ENCODE measurements around the gene GOLGA8S. TPM values are rescaled to one million over a fixed set of nuclear protein-coding genes. Genes with fewer than 3 reads are reported as not detected.
A peak's percentile ranks its signal among the peaks of the same experiment; 100 is the strongest.
"Not testable (repeated sequence)": the region's sequence is repeated elsewhere in the genome, so short reads cannot be mapped to it uniquely, and the experiment has no call there.

GOLGA8S gene, protein sequence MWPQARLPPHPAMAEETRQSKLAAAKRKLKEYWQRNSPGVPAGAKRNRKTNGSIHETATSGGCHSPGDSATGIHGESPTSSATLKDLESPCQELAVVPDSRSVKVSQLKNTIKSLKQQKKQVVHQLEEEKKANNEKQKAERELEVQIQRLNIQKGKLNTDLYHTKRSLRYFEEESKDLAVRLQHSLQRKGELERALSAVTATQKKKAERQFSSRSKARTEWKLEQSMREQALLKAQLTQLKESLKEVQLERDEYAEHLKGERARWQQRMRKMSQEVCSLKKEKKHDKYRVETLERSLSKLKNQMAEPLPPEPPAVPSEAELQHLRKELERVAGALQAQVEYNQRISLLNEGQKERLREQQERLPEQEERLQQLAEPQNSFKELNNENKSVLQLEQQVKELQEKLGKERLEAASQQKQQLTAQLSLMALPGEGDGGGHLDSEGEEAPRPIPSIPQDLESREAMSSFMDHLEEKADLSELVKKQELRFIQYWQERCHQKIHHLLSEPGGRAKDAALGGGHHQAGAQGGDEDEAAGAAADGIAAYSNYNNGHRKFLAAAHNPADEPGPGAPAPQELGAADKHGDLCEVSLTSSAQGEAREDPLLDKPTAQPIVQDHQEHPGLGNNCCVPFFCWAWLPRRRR
- total RNA-seq (under 1 TPM; 0.29 to 0.38 TPM), polyA plus RNA-seq (ENCODE audit: insufficient read length in 6 of 6) (1 to 10 TPM in 5 of 6 donors, under 1 TPM in 1; 0.91 to 1.9 (median 1.4) TPM)
- long read RNA-seq, donor 1 = 0 reads
- long read RNA-seq, donor 2 = 0 reads
- long read RNA-seq, donor 3 = 0 reads
- long read RNA-seq, donor 4 = 0 reads
- long read RNA-seq, donor 5 = 0 reads
- long read RNA-seq, donor 6 = 0 reads
- long read RNA-seq, donor 7 = 0 reads
- long read RNA-seq, donor 8 = 0 reads
- long read RNA-seq, donor 9 = 0 reads
- long read RNA-seq, donor 10 = 0 reads
- long read RNA-seq, donor 11 = 0 reads
- long read RNA-seq, donor 12 = 0 reads

- H3K27me3 ChIP-seq; intact Hi-C loops (cut with DNase I); ATAC-seq; DNase-seq; H3K27ac ChIP-seq; H3K4me1 ChIP-seq; H3K4me3 ChIP-seq; H3K36me3 ChIP-seq; H3K9me3 ChIP-seq: not testable (repeated sequence)
These were observed at the start of gene GOLGA8S for GRCh38 chr15:23354448-23354847. Gene GOLGA8S (plus strand): TSS chr15:23354748. CDS start chr15:23354810, 62 bp downstream.

DNA sequence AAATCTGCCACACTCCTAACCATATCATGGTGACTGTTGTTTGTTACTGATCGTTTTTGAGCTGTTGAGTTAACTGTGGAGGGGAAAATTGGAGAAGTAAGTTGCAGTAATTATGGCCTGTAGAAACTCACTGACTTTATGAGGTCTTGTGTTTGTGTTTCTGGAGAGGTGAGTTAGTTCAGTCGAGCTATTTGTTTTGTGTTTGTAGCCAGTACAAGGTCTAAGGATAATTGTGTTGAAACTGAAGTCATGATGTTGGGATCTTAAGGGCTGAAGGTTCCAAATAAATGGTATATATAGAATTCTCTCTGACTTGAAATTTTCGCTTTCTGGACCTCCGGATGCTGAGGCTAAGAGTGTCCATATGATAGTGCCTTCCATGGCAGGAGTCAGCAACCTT, 49.7 kb upstream of the GOLGA8S start:
- ATAC-seq; H3K27ac ChIP-seq; DNase-seq; H3K27me3 ChIP-seq; intact Hi-C loops (cut with DNase I); H3K9me3 ChIP-seq: not testable (repeated sequence)
- Histone ChIP-seq H3K36me3 (peaks cover 10 to 20% of the 10 kb centered on the region in 2 donors), H3K4me1 (peaks cover 11 to 22% of the 10 kb centered on the region in 2 donors), H3K4me3 (peak overlapping the region; percentile 43 to 47)

DNA sequence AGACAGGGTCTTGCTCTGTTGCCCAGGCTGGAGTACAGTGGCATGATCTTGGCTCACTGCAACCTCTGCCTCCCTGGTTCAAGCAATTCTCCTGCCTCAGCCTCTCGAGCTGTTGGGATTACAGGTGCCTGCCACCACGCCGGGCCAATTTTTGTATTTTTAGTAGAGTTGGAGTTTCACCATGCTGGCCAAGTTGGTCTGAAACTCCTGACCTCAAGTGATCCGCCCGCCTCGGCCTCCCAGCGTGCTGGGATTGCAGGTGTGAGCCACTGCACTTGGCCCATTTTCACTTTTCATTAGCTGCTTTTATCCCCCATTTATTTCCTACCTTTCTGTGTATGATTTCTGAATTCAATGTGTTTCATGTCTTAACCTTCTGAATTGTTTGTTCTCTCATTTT, 48.6 kb upstream of the GOLGA8S start:
- ATAC-seq; H3K27ac ChIP-seq; H3K4me3 ChIP-seq; intact Hi-C loops (cut with DNase I); H3K9me3 ChIP-seq; H3K27me3 ChIP-seq: not testable (repeated sequence)
- DNase-seq = peak in 1 of 4 donors; percentile 30
- Histone ChIP-seq H3K4me1 (peaks cover 11 to 22% of the 10 kb centered on the region in 2 donors), H3K36me3 (peaks cover 14 to 31% of the 10 kb centered on the region in 2 donors)

DNA sequence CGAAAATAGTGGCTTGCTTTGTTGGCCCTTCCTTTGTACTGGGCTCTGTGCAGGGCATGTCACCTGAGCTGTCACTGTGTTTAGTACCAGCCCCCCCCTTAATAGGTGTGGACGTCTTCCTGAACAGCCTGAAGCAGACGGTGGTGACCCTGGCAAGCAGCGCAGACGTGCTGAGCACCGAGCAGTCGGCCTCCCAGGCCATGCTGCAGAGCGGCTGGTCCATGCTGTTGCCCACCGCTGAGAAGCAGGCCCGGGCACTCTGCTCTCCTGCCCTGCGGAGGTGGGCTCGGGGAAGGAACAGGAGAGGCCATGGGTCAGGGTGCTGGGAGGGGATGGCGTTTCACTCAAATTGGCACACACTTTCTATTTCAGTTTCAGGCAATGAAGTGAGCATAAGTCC, 43.3 kb upstream of the GOLGA8S start:
- intact Hi-C loops (cut with DNase I); ATAC-seq; H3K27me3 ChIP-seq: not testable (repeated sequence)

DNA sequence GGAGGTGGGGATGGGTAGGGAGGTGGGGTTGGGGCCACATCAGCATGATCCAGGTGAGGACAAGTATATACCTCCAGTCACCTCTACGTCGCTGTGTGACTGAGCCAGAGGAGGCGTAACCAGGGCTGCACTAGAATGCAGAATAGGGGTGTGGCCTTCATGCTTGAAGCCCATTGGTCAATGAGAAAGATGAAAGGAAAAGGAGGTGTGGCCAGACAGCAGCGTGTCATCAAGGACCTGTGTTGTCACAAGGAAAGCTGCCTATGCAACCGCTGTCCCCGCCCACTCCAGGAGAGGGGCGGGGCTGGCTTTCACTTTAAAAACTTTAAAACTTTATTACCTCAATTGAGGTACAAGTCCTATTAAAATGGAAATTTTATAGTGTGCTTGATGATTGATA, 20.5 kb upstream of the GOLGA8S start, which contains the start of gene GOLGA6L26:
Gene GOLGA6L26 (minus strand): TSS at position 101 of the 400 bp plus-strand sequence. CDS start 61 bp downstream, at position 40.
- H3K9me3 ChIP-seq; H3K27me3 ChIP-seq; ATAC-seq; intact Hi-C loops (cut with DNase I); H3K36me3 ChIP-seq; H3K4me1 ChIP-seq; H3K27ac ChIP-seq; H3K4me3 ChIP-seq; DNase-seq: not testable (repeated sequence)

More for the DNA sequence above, 43.3 kb upstream of the GOLGA8S start:
- H3K36me3 ChIP-seq = peaks cover 19 to 39% of the 10 kb centered on the region in 2 donors
- H3K9me3 ChIP-seq, H3K4me3 ChIP-seq, H3K27ac ChIP-seq, H3K4me1 ChIP-seq: not testable (repeated sequence)
- peak in 1 of 4 donors; percentile 29 for DNase-seq

DNA sequence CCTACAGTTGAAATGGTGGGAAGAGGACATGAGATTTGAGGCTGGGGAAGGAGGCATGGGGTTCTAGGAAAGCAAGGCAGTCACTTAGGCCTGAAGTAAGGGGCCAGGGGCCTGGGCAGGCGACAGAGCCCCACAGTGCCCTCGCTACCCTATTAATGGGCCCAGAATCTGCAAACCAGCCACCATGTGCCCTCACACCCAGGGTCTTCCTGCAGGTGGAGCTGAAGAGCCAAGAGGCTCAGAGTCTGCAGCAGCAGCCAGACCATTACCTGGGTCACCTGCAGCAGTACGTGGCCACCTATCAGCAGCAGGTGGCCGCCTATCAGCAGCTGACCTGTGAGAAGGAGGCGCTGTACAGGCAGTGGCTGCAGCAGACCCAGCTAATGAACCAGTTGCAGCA, 8.1 kb downstream of the GOLGA8S start:
- H3K36me3 ChIP-seq; H3K9me3 ChIP-seq; H3K27me3 ChIP-seq; DNase-seq; ATAC-seq; H3K27ac ChIP-seq; H3K4me3 ChIP-seq; H3K4me1 ChIP-seq; intact Hi-C loops (cut with DNase I): not testable (repeated sequence)

- intact Hi-C loops (cut with DNase I); H3K4me1 ChIP-seq; ATAC-seq; H3K27ac ChIP-seq; H3K27me3 ChIP-seq; DNase-seq; H3K36me3 ChIP-seq; H3K4me3 ChIP-seq; H3K9me3 ChIP-seq: not testable (repeated sequence)
These were observed 9.7 kb downstream of the GOLGA8S start for GRCh38 chr15:23364261-23364660.

DNA sequence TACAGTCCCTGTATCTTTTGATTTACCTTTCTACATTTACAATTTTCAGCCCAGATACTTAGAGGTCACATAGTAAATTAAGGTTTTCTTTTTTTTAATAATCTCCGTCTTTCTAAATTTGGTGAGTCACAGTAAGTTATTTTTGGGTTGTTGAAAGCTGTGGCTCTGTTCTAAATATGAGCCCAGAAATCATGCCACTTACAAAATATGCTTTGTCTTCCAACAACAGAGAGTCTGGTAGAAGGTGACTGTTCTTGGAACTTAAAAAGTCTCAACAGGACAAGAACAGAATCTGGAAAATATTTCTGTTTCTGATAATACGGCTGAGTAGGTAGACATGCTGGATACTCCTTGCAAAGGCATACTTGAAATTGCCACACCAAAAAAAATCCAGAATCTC, 16.0 kb downstream of the GOLGA8S start:
- Histone ChIP-seq H3K27me3 (no peaks in the 10 kb centered on the region), H3K36me3 (no peaks in the 10 kb centered on the region), H3K4me3 (no peak overlapping the region), H3K9me3 (no peaks in the 10 kb centered on the region), H3K4me1 (no peaks in the 10 kb centered on the region), H3K27ac (no peak overlapping the region)
- no peak for DNase-seq
- intact Hi-C loops (cut with DNase I) = no loop called here
- TF ChIP-seq, protein P1, sequence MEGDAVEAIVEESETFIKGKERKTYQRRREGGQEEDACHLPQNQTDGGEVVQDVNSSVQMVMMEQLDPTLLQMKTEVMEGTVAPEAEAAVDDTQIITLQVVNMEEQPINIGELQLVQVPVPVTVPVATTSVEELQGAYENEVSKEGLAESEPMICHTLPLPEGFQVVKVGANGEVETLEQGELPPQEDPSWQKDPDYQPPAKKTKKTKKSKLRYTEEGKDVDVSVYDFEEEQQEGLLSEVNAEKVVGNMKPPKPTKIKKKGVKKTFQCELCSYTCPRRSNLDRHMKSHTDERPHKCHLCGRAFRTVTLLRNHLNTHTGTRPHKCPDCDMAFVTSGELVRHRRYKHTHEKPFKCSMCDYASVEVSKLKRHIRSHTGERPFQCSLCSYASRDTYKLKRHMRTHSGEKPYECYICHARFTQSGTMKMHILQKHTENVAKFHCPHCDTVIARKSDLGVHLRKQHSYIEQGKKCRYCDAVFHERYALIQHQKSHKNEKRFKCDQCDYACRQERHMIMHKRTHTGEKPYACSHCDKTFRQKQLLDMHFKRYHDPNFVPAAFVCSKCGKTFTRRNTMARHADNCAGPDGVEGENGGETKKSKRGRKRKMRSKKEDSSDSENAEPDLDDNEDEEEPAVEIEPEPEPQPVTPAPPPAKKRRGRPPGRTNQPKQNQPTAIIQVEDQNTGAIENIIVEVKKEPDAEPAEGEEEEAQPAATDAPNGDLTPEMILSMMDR (IDR thresholded peaks at IDR 0.05) = no peak
- ATAC-seq = no peak

- intact Hi-C loops (cut with DNase I); H3K27ac ChIP-seq; DNase-seq; H3K4me3 ChIP-seq; H3K27me3 ChIP-seq; H3K9me3 ChIP-seq; ATAC-seq; H3K36me3 ChIP-seq; H3K4me1 ChIP-seq: not testable (repeated sequence)
These were observed 16.6 kb downstream of the GOLGA8S start for GRCh38 chr15:23371134-23371533.

DNA sequence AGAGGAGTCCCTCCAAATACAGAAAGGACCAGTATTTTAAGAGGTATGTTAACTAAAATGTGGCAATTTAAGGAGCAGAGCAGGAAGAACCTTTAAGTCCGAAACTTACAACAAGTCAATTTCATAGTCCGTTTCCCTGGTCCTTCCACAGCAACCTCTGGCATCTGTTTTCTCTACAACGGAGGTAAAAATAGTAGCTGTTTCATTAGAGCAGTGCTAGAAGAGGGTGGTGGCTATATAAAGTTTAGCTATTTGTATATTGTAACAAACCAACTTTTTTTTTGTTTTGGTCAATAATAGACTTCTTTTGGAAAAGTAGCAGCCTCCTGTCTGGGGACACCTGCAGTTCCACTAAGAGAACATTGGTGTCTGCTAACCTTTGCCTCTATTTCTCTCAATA, 17.3 kb downstream of the GOLGA8S start:
- H3K9me3 ChIP-seq; H3K4me3 ChIP-seq; H3K36me3 ChIP-seq; H3K4me1 ChIP-seq; ATAC-seq; H3K27ac ChIP-seq; intact Hi-C loops (cut with DNase I); H3K27me3 ChIP-seq; DNase-seq: not testable (repeated sequence)
